RKO (cell line): ENCODE measurements around the gene CAMSAP1.
"Not testable (repeated sequence)": the region's sequence is repeated elsewhere in the genome, so short reads cannot be mapped to it uniquely, and the experiment has no call there.

Experiments
- DNase-seq: peaks from one replicate; pipeline ENCODE4 v3.0.0-alpha.2; 2016; ENCODE audit warnings: low spot score

Gene CAMSAP1, protein sequence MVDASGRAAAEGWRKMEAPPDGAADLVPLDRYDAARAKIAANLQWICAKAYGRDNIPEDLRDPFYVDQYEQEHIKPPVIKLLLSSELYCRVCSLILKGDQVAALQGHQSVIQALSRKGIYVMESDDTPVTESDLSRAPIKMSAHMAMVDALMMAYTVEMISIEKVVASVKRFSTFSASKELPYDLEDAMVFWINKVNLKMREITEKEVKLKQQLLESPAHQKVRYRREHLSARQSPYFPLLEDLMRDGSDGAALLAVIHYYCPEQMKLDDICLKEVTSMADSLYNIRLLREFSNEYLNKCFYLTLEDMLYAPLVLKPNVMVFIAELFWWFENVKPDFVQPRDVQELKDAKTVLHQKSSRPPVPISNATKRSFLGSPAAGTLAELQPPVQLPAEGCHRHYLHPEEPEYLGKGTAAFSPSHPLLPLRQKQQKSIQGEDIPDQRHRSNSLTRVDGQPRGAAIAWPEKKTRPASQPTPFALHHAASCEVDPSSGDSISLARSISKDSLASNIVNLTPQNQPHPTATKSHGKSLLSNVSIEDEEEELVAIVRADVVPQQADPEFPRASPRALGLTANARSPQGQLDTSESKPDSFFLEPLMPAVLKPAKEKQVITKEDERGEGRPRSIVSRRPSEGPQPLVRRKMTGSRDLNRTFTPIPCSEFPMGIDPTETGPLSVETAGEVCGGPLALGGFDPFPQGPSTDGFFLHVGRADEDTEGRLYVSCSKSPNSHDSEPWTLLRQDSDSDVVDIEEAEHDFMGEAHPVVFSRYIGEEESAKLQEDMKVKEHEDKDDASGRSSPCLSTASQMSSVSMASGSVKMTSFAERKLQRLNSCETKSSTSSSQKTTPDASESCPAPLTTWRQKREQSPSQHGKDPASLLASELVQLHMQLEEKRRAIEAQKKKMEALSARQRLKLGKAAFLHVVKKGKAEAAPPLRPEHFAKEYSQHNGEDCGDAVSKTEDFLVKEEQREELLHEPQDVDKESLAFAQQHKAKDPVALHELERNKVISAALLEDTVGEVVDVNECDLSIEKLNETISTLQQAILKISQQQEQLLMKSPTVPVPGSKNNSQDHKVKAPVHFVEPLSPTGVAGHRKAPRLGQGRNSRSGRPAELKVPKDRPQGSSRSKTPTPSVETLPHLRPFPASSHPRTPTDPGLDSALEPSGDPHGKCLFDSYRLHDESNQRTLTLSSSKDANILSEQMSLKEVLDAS (N-terminal part only)

DNA sequence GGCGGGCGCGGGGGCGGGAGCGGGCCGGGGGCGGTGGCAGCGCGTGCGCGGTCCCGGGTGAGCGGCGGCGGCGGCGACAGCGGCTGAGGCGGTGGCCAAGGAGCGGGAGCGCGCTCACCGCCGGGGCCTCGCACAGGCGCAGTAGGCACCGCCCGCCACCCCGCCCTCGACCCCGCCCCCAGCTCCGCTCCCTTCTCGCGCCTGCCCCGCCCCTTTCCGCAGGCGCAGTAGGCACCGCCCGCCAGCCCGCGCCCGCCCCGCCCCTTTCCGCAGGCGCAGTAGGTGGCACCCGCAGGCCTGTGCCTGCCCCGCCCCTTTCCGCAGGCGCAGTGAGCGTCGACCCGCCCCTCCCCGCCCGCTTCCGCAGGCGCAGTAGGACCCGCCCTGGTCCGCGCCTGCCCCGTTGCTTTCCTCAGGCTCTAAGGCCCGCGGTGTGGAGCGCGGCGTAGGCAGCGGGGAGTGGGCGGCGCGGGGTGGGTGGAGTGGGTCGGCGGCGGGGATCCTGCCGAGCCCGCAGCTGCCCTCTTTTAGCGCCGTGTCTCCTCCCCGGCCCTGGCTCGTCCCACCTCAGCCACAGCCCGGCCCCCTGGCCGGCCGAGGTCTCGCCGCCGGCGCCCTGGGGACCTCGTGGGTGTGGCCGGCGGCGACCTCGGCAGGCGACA lies at the start of gene CAMSAP1:
Gene CAMSAP1, minus strand, starts transcription at position 116 of the 662 bp plus-strand sequence. CDS start 387 bp downstream, outside the sequence.
- DNase-seq, result peak; percentile 96

DNA sequence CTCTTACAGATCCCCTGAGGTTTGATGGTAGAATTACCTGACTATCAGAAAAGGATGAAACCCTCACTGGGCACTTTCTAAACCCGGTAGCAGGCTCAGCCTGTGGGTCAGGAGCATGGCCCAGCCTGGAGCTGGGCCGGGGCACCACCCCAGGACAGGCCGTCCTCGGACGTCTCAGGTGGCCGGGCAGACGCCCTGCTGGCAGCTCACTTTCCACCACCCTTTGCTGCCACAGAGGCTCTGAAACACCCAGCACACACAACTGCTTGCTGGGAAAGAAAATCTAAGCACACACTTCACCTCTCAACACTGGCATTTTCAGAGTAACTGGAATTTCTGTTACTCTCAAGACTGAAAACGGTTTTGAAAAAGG lies 49.4 kb upstream of the CAMSAP1 start:
- DNase-seq, result no peak

DNA sequence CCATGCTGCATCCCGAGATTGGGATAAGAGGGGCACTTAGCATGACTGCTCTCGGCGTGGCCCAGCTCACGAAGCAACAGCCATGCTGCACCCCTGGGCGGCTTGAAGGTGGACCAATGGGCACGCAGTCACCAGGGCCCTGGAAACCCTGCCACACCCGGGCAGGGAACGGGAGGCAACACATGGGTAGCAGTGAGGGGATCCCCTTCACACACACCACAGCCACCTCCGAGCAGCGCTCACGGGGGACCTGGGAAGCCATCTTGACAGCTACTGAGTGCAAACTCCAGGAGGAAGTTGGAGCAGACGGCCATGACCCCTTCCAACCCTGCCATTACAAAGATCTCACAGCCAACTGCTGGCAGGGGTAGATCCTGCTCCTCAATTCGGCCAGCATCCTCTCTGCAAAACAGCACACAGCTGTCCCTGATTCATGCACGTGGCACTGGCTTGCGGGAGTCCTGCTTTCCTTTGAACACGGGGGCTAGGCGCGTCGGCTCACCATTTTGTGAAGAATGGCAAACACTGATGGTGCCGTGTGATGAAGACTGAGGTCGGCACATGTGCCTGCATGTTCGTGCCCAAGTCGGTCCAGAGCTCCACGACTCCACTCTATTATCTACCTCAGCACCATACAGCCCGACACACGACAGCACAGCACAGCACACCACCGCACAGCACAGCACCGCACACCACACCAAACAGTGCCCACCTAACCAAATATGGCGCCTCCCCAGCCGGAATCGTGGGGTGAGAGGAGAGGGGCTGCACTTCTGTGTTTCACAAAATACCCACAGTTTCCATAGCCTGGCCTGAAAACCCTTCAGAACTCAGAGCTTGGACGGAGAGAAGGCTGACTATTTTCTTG lies 48.8 kb upstream of the CAMSAP1 start:
- DNase-seq, result no peak

DNA sequence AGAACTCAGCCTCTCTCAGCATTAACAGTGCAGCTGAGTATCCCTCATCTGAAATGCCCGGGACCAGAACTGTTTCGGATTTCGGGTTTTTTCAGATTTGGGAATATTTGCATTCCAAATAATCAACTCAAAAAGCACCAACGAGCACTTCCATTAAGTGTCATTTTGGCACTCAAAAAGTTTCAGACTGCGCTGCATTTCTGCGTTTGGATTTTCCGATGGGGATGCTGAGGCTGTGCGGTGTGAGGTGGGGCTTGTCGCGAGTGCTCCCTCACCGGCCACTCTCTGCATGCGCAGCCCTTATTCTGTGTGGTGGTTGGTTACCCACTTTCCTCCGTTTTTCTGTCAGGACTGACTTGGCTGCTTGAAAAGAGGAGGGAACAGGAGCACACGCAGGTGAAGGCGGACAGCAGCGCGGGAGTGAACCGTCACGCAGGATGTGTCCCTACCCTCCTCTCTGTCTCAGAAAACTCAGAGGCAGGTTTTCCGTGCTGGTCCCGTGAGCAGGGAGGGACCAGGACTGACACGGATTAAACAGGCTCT lies 45.4 kb upstream of the CAMSAP1 start:
- no peak for DNase-seq

DNA sequence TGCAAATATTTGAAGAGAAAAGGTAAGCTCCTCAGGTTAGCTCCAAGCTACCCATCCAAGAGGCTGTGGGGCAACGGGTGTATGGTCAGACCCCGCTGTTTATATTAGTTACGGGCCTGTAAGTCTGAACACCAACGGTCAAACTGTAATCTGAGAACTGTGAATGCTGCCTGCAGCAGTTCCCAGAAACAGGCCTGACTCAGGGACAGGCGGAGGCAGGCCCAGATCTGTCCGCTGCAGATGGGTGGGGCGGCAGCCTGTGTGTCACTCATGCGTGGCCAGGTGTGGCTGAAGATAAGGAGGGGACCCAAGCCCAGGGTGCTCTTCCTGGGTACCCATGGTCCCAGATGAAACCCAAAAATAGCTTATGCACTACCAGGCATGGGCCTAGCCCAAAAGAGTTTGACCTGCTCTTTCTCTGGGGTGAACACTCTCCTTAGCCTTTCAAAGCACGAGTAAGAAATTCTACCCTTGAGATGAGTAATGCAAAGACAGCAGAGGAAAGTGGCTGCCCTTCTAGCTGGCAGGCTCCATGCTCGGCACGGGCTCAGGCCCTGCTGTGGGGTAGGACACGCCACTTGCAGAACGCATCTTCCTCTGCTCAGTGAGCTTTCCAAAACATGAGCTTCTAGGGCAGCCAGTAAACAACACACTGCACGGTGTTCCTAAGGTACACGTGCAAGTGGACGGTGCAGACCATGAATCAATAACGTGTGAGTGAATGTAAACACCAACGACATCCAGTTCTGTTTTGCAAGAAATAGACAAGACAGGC lies 44.7 kb upstream of the CAMSAP1 start:
- no peak for DNase-seq

DNA sequence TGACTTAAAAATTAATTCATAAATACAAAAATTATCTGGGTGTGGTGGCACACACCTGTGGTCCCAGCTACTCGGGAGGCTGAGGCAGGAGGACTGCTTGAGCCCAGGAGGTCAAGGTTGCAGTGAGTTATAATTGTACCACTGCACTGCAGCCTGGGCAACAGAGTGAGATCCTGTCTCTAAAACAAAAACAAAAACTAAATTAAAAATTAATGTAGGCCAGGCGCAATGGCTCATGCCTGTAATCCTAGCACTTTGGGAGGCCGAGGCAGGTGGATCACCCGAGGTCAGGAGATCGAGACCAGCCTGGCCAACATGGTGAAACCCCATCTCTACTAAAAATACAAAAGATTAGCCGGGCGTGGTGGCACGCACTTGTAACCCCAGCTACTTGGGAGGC lies 44.0 kb upstream of the CAMSAP1 start:
- DNase-seq, result not testable (repeated sequence)

DNA sequence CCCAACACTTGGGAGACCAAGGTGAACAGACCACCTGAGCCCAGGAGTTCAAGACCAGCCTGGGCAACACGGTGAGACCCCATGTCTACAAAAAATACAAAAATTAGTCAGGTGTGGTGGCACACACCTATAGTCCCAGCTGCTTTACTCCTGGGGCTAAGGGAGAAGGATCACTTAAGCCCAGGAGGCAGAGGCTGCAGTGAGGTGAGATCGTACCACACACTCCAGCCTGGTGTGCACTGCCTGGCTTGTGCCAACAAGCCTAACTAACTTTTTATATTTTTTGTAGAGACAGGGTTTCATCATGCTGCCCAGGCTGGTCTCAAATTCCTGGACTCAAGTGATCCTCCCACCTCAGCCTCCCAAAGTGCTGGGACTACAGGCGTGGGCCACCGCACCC lies 43.5 kb upstream of the CAMSAP1 start:
- DNase-seq, result not testable (repeated sequence)

DNA sequence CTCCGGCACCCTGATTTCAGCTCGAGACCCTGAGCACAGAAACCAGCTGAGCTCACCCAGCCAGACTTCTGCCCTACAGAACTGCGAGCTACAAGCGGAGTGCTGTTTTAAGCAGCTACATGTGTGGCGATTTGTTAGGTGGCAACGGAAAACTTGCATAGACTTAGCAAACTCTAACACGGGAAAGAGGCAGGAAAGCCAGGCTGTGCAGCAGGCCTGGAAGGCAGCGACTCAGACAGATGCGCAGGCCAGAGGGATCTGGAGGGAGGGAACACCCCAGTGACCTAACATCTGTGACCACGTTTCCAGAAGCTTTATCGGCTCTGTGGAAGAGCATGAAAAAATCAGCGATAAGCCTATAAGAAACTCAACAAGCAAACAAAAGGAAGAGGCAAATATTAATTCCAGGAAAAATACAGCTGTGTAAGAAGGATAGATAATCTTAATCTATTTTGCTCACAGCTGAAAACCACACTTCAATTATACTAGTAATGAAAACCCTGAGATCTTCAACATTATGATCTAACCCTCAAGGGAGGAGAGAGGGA lies 42.9 kb upstream of the CAMSAP1 start:
- DNase-seq, result no peak

DNA sequence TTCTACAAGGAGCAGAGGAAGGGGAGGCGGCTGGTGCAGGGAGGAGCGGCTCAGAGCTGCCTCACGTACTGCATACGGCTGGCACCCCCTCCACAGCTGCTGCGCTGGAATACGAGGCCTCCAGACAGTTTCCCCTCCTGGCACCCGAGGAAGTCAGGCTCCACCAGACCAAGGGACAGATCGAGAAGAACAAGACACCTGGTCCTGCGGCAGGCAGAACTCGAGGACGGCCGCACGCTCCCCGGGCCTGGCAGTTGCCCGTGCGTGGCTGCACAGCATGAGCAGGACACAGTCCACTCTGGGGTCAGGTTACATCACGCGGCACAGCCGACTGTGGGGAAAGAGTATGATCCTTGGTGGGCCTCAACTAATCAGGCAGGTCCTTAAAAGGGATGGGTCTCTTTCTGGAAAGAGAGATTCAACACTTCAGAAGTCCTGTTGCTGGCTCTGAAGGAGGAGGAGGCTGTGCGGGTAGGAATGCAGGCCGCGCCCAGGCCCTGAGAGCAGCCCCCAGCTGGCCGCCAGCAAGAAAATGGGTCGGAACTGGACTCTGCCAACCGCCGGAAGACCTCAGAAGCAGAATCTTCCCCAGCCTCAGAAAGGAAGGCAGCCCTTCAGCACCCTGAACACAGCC lies 42.3 kb upstream of the CAMSAP1 start:
- DNase-seq, result no peak

DNA sequence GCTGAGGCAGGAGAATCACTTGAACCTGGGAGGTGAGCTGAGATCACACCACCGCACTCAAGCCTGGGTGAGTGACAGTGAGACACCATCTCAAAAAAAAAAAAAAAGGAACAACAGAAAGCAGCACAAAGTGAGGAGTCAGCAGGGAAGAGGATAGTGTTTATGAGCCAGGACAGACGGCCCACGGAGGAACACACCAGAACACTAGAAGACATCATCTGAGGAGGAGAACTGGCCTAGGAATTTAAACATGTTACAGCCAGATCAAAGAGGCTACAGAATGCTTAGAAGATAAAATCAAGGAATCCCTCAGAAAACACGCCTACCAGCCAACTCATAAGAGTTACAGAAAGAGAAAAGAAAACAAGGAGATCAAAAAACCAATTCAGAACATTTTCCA lies 41.6 kb upstream of the CAMSAP1 start:
- DNase-seq, result no peak

DNA sequence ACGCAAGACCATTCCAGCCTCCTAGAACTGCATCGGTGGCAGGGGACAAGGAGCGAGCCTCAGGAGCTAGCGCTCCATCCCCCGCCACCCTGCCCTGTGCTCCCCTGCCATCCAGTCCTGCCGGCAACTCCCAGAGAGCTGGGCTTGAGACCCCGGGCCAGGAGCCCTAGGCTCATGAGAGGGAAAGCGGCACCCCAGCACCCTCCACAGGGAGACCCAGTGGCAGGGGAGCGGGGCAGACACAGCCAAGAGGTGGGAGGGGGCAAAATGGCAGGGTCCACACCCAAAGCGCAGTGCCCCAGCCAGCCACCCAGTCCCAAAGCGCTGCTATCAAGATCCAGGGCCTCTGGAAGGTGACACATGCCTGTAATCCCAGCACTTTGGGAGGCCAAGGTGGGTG lies 41.1 kb upstream of the CAMSAP1 start:
- DNase-seq, result no peak

DNA sequence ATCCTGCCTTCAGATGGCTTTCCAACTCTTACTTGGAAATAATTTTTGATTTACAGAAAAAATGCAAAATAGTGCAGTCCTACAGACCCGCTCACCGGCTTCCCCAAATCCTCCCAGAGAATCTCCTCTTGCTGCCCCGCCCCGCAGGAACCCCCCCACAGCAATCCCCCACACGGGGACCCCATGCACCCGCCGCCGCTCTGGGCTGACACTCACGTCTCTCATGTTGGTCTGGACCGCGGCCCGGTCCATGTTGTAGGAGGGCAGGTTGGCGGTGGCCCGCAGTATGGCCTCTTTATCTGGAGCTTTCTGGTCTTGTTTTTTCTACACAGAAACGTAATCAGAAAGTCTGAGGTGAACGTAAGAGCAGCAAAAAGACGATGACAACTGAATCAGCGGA lies 40.2 kb upstream of the CAMSAP1 start:
- DNase-seq, result no peak

DNA sequence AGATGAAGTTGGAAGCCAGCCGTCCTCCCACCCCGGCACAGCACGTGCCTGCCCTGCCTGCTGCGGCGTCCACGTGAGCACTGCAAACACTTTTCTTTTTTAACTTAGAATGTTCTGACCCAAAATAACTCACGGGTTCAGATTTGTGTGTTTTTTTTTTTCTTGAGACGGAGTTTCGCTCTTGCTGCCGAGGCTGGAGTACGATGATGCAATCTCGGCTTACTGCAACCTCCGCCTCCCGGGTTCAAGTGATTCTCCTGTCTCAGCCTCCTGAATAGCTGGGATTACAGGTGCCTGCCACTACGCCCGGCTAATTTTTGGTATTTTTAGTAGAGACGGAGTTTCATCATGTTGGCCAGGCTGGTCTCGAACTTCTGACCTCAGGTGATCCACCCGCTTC lies 39.8 kb upstream of the CAMSAP1 start:
- DNase-seq, result not testable (repeated sequence)

DNA sequence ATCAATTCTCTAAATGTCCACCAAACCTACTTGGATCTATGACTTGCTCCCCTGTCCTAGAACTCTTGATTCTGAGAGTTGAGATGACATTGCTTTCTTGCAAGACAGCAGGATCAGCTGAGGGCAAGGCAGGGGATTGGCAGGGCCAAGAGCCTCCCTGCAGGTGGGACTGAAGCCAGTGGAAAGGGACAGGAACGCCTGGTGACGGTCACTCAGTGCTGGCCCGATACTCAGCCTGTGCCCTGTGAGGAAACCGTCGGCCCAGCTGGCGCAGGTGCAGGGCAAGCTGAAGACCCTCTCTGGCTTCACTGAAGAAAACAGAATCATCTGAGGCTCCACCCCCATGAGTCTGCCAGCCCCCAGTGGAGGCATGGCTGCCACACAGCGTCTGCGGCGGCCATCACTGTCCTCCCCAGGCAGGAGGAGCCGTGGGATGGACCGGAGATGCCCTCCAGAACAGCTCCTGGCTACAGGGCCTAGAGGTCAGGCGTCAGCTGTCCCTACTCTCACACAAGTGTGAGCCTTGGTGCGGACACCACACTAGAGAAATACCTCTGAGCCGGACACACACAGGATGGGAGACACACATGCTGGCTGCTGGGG lies 39.1 kb upstream of the CAMSAP1 start:
- no peak for DNase-seq

DNA sequence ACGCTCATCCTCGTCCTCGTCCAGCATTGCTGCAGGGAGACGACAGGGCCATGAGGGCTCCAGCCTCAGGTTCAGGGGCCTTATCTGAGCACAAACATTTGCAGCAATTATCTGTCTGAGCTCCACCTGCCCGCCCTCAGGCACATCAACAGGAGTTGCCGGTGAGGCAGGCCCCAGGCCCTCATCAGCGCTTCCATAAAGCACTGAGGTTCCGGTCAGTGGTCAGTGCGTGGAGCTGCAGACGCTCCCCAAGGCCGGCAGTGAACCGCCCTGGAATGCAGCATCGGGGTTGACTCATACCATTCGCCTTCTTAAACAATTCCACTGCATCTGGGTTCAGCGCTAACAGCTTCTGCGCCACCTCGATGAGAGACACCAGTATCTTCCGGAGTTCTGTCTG lies 38.6 kb upstream of the CAMSAP1 start:
- no peak for DNase-seq

DNA sequence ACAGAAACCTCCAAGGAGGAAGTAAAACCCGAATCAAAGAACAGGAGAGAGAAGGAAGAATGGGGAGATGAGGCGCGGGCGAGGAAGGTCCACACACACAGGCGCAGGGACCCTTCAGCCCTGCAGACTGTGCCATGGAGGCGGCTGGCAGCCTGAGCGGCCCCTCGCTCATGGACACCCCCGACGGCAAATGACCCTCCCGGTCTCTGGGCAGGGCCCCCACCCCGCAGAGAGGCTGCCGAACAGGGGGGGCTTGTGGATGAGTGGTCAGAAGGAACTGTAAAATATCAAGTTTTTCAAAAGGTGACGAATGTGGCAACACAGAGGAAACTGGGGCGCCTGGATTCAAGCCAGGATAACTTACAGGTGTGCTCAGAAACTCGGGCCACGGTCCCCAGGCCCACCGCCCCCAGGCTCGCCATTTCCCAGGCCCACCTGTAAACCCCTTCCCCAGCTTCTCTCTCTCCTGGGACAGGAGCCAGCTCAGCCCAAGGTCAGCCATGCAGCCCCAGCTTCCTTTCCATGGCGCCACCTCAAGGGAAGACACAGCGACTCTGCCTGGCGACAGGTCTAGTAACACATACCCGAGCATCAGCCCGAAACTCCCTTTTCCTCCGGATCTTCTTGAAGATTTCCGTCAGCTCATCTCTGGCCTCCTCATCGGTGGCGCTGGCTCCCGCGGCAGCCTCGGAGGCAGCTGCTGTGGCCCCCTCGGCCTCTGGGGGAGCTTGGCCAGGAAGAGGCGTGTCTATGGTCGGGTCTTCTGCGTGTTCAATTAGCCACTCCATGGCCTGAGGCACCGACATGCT lies 37.3 kb upstream of the CAMSAP1 start:
- no peak for DNase-seq

DNA sequence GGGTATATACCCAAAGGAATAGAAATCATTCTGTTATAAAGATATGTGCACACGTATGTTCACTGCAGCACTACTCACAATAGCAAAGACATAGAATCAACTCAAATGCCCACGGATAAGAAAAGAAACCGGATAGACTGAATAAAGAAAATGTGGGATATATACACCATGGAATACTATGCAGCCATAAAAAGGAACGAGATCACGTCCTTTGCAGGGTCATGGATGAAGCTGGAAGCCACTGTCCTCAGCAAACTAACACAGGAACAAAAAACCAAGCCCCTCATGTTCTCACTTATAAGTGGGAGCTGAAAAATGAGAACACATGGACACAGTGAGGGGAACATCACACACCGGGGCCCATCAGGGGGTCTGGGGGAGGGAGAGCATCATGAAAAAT lies 36.3 kb upstream of the CAMSAP1 start:
- not testable (repeated sequence) for DNase-seq
